ENCODE data around the gene HMX1.

The HMX1 gene

DNA sequence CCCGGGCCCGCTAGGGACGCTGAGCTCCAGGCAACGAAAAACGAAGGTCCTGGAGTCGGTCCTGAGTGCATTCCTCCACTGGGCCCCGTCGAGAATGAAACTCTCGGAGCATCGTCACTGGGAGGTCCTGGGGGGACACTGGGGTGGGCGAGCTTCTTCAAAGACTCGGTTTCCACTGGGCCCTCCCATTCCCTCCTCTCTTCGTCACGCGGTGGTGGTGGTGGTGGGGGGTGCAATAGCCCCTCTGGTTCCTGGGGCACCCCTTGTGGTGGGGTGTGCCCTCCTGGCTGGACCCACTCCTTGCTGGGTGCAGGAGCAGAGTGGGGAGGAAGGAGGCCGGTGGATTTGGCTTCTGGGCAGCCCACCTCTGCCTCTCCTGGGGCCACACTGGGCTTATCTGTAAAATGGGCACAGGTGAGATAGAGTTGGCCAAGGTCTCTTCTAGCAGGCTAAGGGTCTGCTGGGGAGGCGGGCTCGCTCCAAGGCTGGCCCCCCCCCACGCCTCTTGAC, 12.9 kb downstream of the HMX1 start:
- DNase-seq (ENCODE audit: low read depth) = no peak
- TF ChIP-seq, protein P1, sequence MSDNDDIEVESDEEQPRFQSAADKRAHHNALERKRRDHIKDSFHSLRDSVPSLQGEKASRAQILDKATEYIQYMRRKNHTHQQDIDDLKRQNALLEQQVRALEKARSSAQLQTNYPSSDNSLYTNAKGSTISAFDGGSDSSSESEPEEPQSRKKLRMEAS (IDR thresholded peaks at IDR 0.05; ENCODE audit: low read depth, low read length) = no peak
- TF ChIP-seq, protein P2, sequence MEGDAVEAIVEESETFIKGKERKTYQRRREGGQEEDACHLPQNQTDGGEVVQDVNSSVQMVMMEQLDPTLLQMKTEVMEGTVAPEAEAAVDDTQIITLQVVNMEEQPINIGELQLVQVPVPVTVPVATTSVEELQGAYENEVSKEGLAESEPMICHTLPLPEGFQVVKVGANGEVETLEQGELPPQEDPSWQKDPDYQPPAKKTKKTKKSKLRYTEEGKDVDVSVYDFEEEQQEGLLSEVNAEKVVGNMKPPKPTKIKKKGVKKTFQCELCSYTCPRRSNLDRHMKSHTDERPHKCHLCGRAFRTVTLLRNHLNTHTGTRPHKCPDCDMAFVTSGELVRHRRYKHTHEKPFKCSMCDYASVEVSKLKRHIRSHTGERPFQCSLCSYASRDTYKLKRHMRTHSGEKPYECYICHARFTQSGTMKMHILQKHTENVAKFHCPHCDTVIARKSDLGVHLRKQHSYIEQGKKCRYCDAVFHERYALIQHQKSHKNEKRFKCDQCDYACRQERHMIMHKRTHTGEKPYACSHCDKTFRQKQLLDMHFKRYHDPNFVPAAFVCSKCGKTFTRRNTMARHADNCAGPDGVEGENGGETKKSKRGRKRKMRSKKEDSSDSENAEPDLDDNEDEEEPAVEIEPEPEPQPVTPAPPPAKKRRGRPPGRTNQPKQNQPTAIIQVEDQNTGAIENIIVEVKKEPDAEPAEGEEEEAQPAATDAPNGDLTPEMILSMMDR (IDR thresholded peaks at IDR 0.05; ENCODE audit: low read depth, low read length) = no peak
- TF ChIP-seq POLR2A (IDR thresholded peaks at IDR 0.05; ENCODE audit: extremely low read depth, insufficient read length) (no peak), MYC (IDR thresholded peaks at IDR 0.05; ENCODE audit: low read depth, low read length) (no peak)
- H3K4me3 ChIP-seq (ENCODE audit: low read depth, low read length) = no peak overlapping the region

GRCh38 chr4:8857766-8858700, 13.6 kb downstream of the HMX1 start:
- DNase-seq (ENCODE audit: low read depth) = no peak
- TF ChIP-seq POLR2A (IDR thresholded peaks at IDR 0.05; ENCODE audit: extremely low read depth, insufficient read length) (no peak), MYC (IDR thresholded peaks at IDR 0.05; ENCODE audit: low read depth, low read length) (no peak)
- TF ChIP-seq, protein P2 (IDR thresholded peaks at IDR 0.05; ENCODE audit: low read depth, low read length) = no peak
- TF ChIP-seq, protein P1 (IDR thresholded peaks at IDR 0.05; ENCODE audit: low read depth, low read length) = no peak
- no peak overlapping the region for H3K4me3 ChIP-seq (ENCODE audit: low read depth, low read length)

DNA sequence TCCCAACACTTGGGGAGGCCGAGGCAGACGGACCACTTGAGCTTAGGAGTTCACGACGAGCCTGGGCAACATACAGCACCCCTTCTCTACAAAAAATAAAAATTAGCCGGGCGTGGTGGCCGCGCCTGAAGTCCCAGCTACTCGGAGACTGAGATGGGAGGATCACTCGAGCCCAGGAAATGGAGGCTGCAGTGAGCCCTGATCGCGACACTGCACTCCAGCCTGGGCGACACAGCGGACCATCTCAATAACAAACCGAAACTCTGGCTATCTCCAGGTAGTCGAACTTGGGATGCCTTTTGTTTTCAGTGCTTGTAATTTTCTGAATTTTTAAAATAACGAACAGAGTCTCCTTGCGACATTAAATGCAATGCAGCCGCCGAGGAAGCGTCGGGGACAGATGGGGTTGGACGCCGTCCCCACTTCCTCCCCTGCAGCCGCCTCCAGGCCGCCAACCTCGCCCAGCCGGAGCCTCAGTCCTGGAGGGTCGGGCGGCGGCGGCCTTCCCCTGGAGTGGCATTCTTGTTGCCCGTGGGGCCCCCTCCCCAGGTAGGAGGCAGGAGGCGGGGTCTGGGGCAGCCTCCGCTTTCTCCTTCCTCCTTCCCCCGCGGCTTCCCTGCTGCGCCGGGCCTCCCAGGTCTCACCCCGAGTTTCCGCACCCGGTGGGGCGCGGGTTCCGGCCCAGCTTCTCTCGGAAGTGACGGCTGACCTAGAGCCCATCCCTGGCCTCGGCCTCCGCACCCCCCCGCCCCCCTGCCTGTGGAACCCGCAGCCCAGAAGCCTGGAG, 14.6 kb downstream of the HMX1 start:
- no peak overlapping the region for H3K4me3 ChIP-seq (ENCODE audit: low read depth, low read length)
- peak; percentile 46 for DNase-seq (ENCODE audit: low read depth)
- TF ChIP-seq, protein P1 (IDR thresholded peaks at IDR 0.05; ENCODE audit: low read depth, low read length) = no peak

DNA sequence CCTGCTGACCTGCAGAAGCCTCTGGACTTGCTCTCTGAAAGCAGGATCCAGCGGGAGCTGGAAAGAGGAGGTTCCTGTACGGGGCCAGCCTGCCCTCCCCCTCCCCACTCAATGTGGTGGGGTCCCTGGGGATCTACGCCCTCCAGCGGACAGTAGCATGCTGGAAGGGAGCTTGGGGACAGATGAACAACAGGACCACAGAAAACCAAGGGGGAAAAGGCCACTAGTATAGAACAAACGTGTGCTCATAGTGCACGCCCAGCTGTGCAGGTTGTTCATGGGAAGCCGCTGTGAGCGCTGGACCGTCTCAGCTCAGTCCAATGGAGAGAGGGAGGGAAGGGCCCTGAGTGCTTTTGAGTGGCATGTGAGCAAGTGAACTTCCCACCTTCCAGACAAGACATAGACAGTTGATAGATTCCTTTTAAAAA, 15.8 kb downstream of the HMX1 start:
- peak; percentile 61 for DNase-seq (ENCODE audit: low read depth)
- no peak overlapping the region for H3K4me3 ChIP-seq (ENCODE audit: low read depth, low read length)

DNA sequence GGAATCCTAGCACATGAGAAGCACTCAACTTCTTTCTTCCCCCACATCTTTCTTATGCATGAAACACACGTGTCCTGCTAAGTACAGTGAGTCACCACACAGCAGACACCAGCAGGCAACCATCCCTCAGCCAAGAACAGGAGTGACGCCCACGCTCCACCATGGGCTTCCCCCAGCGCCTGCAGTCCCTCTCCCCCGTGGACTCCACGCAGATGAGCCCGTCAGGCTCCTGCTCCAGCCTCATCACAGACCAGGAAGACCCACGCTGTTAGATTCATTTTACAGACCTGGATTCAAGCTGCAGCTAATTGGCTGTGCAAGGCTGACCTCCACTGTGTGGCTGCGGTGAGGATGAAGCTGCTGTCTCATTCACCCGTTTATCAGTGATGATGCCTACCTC, 16.7 kb downstream of the HMX1 start:
- no peak for TF ChIP-seq POLR2A (IDR thresholded peaks at IDR 0.05; ENCODE audit: extremely low read depth, insufficient read length)
- TF ChIP-seq, protein P1 (IDR thresholded peaks at IDR 0.05; ENCODE audit: low read depth, low read length) = peak; percentile 82
- TF ChIP-seq, protein P2 (IDR thresholded peaks at IDR 0.05; ENCODE audit: low read depth, low read length) = no peak
- peak; percentile 50 for DNase-seq (ENCODE audit: low read depth)

More for the DNA sequence above, 15.8 kb downstream of the HMX1 start:
- TF ChIP-seq, protein P2 (IDR thresholded peaks at IDR 0.05; ENCODE audit: low read depth, low read length) = peak; percentile 54
- TF ChIP-seq, protein P1 (IDR thresholded peaks at IDR 0.05; ENCODE audit: low read depth, low read length) = no peak

GRCh38 chr4:8854016-8854415, 17.6 kb downstream of the HMX1 start:
- no peak for DNase-seq (ENCODE audit: low read depth)
- TF ChIP-seq, protein P1 (IDR thresholded peaks at IDR 0.05; ENCODE audit: low read depth, low read length) = no peak
- TF ChIP-seq MYC (IDR thresholded peaks at IDR 0.05; ENCODE audit: low read depth, low read length) = no peak
- no peak for TF ChIP-seq POLR2A (IDR thresholded peaks at IDR 0.05; ENCODE audit: extremely low read depth, insufficient read length)
- TF ChIP-seq, protein P2 (IDR thresholded peaks at IDR 0.05; ENCODE audit: low read depth, low read length) = no peak
- no peak overlapping the region for H3K4me3 ChIP-seq (ENCODE audit: low read depth, low read length)

More for the DNA sequence above, 16.7 kb downstream of the HMX1 start:
- no peak overlapping the region for H3K4me3 ChIP-seq (ENCODE audit: low read depth, low read length)

Measured in NB4 (cell line).